PC-3 (cell line): ENCODE results near the gene C2CD5.

Experiments used
- CTCF ChIP-seq: fragments of 300-600 bp; sonication (generic); conservative IDR thresholded peaks from 2 replicates; pipeline ENCODE4 v1.5.1; 2017; ENCODE audit warnings: antibody characterized with exemption, low read depth, mild to moderate bottlenecking, low read length
- EZH2 ChIP-seq: fragments of 300-600 bp; sonication (generic); IDR thresholded peaks from one replicate; pipeline ENCODE4 v1.6.1; 2017; ENCODE audit warnings: antibody characterized with exemption, mild to moderate bottlenecking, low read length; ENCODE audit not compliant: unreplicated experiment
- EZH2phosphoT487 ChIP-seq: fragments of 300-600 bp; sonication (generic); IDR thresholded peaks from 2 replicates; pipeline ENCODE4 v1.6.1; 2018; ENCODE audit warnings: mild to moderate bottlenecking, antibody characterized with exemption, low read length, borderline replicate concordance

DNA sequence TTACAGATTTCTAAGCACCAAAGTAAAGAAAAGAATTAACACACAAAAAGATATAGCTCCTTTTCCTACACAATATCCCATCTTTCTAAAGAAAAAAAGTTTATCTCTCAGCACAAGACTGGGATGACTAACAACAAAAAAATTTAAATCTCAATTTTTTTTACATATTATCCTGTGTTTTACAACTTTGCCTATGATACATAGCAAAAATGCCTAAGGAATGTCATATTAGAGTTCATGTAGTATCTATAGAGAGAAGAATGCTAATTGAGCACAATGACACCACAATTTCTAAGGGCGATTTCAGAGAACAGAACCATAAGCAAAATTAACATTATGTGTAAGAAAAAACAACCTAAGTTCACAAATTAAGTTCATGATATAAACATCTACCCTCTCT lies 16.3 kb downstream of the C2CD5 start:
- no peak for TF ChIP-seq CTCF
- no peak for TF ChIP-seq EZH2
- TF ChIP-seq EZH2phosphoT487 = no peak
